ENCODE results near the gene RRAGD. TPM values are rescaled to one million over a fixed set of nuclear protein-coding genes. Genes with fewer than 3 reads are reported as not detected.

Gene RRAGD
- total and polyA plus RNA-seq, 3 donors from 2014 or later = 17.0 to 27.0 (median 19.4) TPM

DNA sequence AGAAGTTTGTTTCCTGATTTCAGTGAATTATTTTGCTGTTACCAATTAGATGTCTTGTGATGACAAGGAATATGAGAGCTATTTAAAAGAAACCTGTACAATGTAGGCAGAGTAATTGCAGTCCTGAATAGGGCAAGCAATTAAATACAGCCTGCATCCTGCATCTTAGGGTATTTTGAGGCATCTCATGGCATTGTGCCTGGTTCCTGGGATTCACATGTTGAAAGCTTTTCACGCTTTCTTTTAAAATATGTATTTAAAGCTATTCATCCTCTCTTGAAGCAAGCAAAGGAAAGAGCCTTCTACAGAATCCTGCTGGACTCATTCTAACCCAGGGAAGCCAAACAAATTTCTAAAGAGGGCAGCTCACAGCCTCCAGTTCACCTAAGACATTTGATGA, 4.7 kb upstream of the RRAGD start:
- intact Hi-C loops (cut with DNase I; ENCODE audit: low total_unique reads) = no loop called here
- TF ChIP-seq POLR2A (IDR thresholded peaks at IDR 0.05) = no peak
- TF ChIP-seq, protein P1, sequence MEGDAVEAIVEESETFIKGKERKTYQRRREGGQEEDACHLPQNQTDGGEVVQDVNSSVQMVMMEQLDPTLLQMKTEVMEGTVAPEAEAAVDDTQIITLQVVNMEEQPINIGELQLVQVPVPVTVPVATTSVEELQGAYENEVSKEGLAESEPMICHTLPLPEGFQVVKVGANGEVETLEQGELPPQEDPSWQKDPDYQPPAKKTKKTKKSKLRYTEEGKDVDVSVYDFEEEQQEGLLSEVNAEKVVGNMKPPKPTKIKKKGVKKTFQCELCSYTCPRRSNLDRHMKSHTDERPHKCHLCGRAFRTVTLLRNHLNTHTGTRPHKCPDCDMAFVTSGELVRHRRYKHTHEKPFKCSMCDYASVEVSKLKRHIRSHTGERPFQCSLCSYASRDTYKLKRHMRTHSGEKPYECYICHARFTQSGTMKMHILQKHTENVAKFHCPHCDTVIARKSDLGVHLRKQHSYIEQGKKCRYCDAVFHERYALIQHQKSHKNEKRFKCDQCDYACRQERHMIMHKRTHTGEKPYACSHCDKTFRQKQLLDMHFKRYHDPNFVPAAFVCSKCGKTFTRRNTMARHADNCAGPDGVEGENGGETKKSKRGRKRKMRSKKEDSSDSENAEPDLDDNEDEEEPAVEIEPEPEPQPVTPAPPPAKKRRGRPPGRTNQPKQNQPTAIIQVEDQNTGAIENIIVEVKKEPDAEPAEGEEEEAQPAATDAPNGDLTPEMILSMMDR (IDR thresholded peaks at IDR 0.05) = no peak
- no peak overlapping the region for H3K4me3 ChIP-seq
- no peaks in the 10 kb centered on the region for H3K27me3 ChIP-seq
- H3K9me3 ChIP-seq = no peaks in the 10 kb centered on the region
- no peak for DNase-seq
- no peak overlapping the region for H3K27ac ChIP-seq
- no peaks in the 10 kb centered on the region for H3K36me3 ChIP-seq (ENCODE audit: low read depth, missing control alignments)
- peaks cover 6% of the 10 kb centered on the region for H3K4me1 ChIP-seq
- 88 to 98% methylated on average over 1 of the region's 1 CpG for WGBS, 2 donors

DNA sequence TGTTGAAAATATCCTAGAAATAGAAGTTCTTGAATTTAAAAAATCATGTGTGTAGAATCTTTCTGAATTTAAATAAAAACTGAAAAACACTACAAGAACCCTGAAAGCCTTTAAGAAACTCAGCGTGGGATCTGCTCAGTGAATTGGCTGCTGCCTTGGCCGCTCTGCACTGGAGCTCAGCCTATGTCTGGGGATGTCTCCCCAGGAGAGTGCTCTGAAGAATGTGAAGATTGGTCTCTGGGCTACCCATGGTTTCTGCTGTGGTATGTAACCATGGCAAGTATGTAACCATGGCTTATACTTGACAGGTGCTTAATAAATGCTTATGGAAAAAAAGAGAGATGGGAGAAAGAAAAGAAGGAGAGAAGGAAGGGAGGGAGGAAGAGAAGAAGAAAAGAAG, 3.1 kb upstream of the RRAGD start:
- no peaks in the 10 kb centered on the region for H3K36me3 ChIP-seq (ENCODE audit: low read depth, missing control alignments)
- no peak overlapping the region for H3K27ac ChIP-seq
- DNase-seq = no peak
- TF ChIP-seq, protein P1 (IDR thresholded peaks at IDR 0.05) = no peak
- TF ChIP-seq POLR2A (IDR thresholded peaks at IDR 0.05) = no peak
- H3K9me3 ChIP-seq = no peaks in the 10 kb centered on the region
- no peaks in the 10 kb centered on the region for H3K27me3 ChIP-seq
- no peak overlapping the region for H3K4me3 ChIP-seq
- 93% methylated on average over 2 of the region's 2 CpGs for WGBS, 2 donors
- peaks cover 6% of the 10 kb centered on the region for H3K4me1 ChIP-seq
- intact Hi-C loops (cut with DNase I; ENCODE audit: low total_unique reads) = no loop called here

DNA sequence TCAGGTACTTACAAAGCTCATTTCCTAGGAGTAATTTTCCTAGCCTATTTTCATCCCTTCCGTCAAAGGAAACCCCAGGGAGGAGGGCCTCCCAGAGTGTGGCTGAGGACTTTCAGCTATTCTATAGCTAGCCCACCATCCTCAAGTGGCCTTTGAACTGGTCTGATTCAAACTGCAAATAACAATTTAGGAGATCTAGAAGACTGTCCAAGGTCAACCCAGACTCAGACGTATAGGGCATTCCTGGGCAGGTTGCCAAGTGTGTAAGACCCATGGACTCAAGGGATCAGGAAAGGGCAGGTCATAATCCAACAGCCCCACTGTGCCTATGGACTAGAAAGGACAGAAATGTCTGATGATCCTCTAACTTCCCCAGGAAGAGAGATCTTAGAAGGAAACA, 2.1 kb upstream of the RRAGD start:
- Histone ChIP-seq H3K4me1 (peaks cover 6% of the 10 kb centered on the region), H3K4me3 (no peak overlapping the region), H3K27ac (no peak overlapping the region), H3K9me3 (no peaks in the 10 kb centered on the region), H3K27me3 (no peaks in the 10 kb centered on the region), H3K36me3 (ENCODE audit: low read depth, missing control alignments) (no peaks in the 10 kb centered on the region)
- WGBS, 2 donors = 20 to 40% methylated on average over 2 of the region's 2 CpGs
- TF ChIP-seq, protein P1 (IDR thresholded peaks at IDR 0.05) = no peak
- no peak for TF ChIP-seq POLR2A (IDR thresholded peaks at IDR 0.05)
- intact Hi-C loops (cut with DNase I; ENCODE audit: low total_unique reads) = no loop called here
- DNase-seq = no peak

DNA sequence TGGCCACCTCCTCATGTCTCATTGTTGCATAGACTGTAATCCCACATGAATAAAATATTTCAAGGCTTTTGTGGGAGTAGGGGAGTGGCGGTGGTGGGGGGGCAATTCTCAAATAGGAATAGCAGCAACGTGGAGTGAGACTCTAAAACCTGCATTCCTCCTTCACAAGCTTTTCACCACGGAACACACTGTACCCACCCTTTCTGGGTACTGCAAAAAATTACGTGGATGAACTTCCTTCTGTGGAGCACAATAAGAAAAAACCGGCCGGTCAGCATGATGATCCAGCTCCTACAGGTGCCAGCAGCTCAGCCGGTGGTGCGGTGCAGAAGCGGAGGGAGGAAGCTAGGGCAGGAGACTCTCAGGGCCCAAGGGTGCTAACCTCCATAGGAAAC, 930 bp upstream of the RRAGD start:
- intact Hi-C loops (cut with DNase I; ENCODE audit: low total_unique reads) = no loop called here
- 9 to 15% methylated on average over 7 to 9 of the region's 9 CpGs for WGBS, 2 donors
- H3K27me3 ChIP-seq = no peaks in the 10 kb centered on the region
- peaks cover 6% of the 10 kb centered on the region for H3K4me1 ChIP-seq
- H3K9me3 ChIP-seq = no peaks in the 10 kb centered on the region
- H3K4me3 ChIP-seq = peak overlapping the region; percentile 81 to 87
- no peaks in the 10 kb centered on the region for H3K36me3 ChIP-seq (ENCODE audit: low read depth, missing control alignments)
- H3K27ac ChIP-seq = no peak overlapping the region
- TF ChIP-seq, protein P1 (IDR thresholded peaks at IDR 0.05) = no peak
- no peak for TF ChIP-seq POLR2A (IDR thresholded peaks at IDR 0.05)
- DNase-seq = peak; percentile 26
